ENCODE measurements around the gene BORCS6. TPM values are rescaled to one million over a fixed set of nuclear protein-coding genes. Genes with fewer than 3 reads are reported as not detected.

Gene BORCS6
- total RNA-seq, 4 donors from 2014 or later = 8.8 to 16.5 (median 13.4) TPM

DNA sequence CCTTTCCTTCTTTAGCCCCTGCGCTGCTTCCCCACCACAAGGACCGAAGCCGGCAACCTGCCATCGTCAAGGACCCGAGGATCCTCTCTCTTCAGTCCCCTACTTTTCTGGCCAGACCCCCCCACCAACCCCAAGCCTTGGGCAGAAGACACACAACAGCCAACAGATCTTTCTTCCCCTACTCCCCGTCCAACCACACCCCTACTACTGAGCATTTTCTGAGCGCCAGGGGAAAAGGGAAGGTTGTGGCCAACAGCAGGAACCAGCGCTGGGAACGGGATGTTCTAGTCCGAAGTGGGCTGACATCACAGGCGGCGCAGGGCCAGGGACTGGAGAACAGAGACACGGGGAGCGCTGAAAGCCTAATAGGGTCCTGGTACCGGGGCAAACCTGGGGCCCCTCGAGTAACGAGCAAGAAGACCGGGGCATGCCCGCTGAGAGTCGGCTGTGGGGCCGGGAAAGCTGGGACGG lies 38.3 kb downstream of the BORCS6 start:
- intact Hi-C loops (cut with DNase I) = no loop called here
- Histone ChIP-seq H3K36me3 (peaks cover 39 to 52% (median 47%) of the 10 kb centered on the region in 3 donors), H3K27ac (peak overlapping the region; percentile 99 to 100 (median 100)), H3K4me3 (peak overlapping the region; percentile 81 to 94 (median 82)), H3K27me3 (no peaks in the 10 kb centered on the region), H3K9me3 (no peaks in the 10 kb centered on the region), H3K4me1 (peaks cover 28 to 81% (median 31%) of the 10 kb centered on the region in 3 donors)
- 2 to 4% methylated on average over 10 to 13 of the region's 22 CpGs for WGBS, 2 donors
- DNase-seq = no peak
- TF ChIP-seq POLR2A (IDR thresholded peaks at IDR 0.05) = peak in 1 of 4 donors; percentile 58
- TF ChIP-seq, protein P1, sequence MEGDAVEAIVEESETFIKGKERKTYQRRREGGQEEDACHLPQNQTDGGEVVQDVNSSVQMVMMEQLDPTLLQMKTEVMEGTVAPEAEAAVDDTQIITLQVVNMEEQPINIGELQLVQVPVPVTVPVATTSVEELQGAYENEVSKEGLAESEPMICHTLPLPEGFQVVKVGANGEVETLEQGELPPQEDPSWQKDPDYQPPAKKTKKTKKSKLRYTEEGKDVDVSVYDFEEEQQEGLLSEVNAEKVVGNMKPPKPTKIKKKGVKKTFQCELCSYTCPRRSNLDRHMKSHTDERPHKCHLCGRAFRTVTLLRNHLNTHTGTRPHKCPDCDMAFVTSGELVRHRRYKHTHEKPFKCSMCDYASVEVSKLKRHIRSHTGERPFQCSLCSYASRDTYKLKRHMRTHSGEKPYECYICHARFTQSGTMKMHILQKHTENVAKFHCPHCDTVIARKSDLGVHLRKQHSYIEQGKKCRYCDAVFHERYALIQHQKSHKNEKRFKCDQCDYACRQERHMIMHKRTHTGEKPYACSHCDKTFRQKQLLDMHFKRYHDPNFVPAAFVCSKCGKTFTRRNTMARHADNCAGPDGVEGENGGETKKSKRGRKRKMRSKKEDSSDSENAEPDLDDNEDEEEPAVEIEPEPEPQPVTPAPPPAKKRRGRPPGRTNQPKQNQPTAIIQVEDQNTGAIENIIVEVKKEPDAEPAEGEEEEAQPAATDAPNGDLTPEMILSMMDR (IDR thresholded peaks at IDR 0.05) = no peak

DNA sequence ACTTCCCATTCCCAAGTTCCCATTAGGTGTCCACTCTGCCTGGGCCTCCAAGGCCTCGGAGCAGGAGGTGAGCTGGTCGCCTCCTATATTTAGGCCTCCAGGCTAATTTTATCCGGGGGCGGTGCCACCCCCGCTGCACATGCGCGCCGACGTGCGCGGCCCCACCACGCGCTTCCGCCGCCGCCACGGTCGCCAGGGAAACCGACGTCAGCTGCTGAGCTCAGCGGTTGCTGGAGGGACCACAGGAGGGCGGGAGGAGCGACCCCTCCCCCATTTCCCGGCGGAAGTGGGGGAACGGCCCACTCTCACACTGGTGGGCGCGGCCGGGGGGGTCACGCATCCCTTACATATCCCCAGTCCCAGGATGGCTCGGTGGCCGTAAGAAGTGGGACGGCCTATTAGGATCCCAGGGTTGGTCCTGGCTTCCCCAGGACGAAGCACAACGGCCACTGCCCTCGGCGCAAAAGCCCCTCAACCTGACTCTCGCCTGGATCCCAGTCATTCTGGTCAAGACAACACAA lies 38.8 kb downstream of the BORCS6 start:
- peak; percentile 47 for DNase-seq
- peaks cover 28 to 86% (median 31%) of the 10 kb centered on the region in 3 donors for H3K4me1 ChIP-seq
- intact Hi-C loops (cut with DNase I) = no loop called here
- H3K27ac ChIP-seq = peak overlapping the region; percentile 99 to 100 (median 100)
- no peaks in the 10 kb centered on the region for H3K27me3 ChIP-seq
- H3K36me3 ChIP-seq = peaks cover 44 to 57% (median 52%) of the 10 kb centered on the region in 3 donors
- peak overlapping the region; percentile 81 to 94 (median 82) for H3K4me3 ChIP-seq
- 24% methylated on average over 3 of the region's 38 CpGs; no CpG with 5 or more reads in 1 of the 2 donors for WGBS, 2 donors
- H3K9me3 ChIP-seq = no peaks in the 10 kb centered on the region
- TF ChIP-seq, protein P1 (IDR thresholded peaks at IDR 0.05) = peak in 1 of 6 experiments; percentile 27
- TF ChIP-seq POLR2A (IDR thresholded peaks at IDR 0.05) = peak in 2 of 4 donors; percentile 27 to 70

DNA sequence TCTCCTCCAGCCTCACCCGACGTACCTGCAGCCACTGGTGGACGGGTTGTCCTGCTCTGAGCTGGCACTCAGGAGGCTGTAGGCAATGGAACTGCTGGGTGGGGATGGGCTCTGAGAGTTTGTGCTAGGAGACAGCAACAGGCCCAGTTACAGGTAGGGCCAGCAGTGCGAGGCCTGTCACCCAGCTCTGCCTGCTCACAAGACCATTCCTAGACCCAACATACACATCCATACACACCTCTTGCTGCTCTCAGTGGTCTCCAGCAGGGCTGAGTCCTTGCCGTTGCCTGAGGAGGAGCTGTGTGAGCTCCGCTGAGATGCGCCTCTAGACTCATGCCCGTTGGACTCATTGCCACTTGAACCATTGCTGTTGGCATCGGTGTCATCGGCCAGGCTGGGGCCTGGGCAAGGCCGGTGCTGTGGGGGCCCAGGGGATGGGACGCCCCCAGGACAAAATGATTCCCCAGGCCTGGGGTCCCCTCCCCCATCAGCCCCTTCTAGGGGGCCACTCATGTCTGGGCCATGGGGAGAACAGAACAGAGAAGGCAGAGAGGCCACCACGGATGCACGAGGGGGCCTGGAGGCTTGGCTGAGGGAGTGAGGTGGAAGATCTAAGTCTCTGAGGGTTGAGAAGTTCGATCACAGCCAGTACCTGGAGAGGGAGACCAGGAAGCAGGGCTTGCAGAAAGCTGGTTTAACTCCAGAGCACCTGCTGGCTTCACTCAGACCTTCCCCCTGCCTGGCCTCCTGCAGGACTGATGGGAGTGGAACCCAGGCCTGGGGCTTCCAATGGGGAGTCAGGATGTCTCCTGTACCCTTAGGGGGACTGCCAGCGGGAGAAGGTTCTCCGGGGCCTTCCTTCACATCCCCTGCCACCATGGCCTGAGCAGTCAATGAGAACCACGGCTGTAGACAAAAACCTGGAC lies 39.5 kb downstream of the BORCS6 start:
- H3K4me1 ChIP-seq = peaks cover 28 to 93% (median 31%) of the 10 kb centered on the region in 3 donors
- no peak for TF ChIP-seq POLR2A (IDR thresholded peaks at IDR 0.05)
- TF ChIP-seq, protein P1 (IDR thresholded peaks at IDR 0.05) = no peak
- 70 to 86% methylated on average over 6 to 7 of the region's 18 CpGs for WGBS, 2 donors
- peak overlapping the region; percentile 81 to 94 (median 82) for H3K4me3 ChIP-seq
- no peaks in the 10 kb centered on the region for H3K27me3 ChIP-seq
- no peak for DNase-seq
- no peaks in the 10 kb centered on the region for H3K9me3 ChIP-seq
- peak overlapping the region; percentile 99 to 100 (median 100) for H3K27ac ChIP-seq
- intact Hi-C loops (cut with DNase I) = no loop called here
- H3K36me3 ChIP-seq = peaks cover 52 to 65% (median 59%) of the 10 kb centered on the region in 3 donors

DNA sequence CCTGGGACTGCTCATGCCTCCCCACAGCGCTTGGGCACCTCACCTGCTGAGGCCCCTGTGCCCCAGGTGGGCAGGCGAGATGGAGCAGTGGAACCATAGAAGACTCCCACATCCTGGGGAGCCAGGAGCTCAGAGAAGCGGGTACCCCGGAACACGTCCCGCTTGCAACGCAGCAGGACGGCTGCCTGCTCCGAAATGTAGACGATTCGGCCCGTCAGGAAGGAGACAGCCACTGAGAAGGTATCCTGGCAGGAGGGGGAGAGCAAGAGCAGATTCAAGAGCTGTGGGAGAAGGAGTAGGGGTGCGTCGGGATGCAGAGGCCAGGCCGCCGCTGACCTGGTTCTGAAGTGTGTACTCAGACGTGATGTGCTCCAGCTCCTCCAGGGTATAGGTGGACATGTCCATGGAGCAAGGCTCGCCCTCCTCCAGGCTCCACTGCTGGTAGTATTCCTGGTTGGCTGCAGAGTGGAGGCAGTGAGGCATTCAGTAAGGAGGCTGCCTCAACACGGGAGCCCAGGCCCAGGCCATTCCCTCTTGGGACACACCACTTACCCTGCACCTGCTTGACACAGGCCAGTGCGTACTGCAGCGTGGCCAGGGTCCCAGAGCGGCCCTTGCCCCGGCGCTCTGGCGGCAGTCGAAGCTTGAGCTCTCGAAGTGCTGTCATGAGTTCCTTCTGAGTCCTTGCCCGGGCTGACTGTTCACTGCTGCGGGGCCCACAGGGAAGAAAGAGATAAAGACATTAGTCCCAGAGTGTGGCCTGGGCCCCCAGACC lies 40.4 kb downstream of the BORCS6 start:
- Histone ChIP-seq H3K9me3 (no peaks in the 10 kb centered on the region), H3K27me3 (no peaks in the 10 kb centered on the region), H3K27ac (peak overlapping the region; percentile 99 to 100 (median 100)), H3K4me3 (peak overlapping the region in 2 of 4 donors; percentile 81 to 83), H3K36me3 (peaks cover 60 to 73% (median 66%) of the 10 kb centered on the region in 3 donors), H3K4me1 (peaks cover 26 to 89% (median 31%) of the 10 kb centered on the region in 3 donors)
- intact Hi-C loops (cut with DNase I) = no loop called here
- WGBS, 2 donors = 78 to 90% methylated on average over 8 to 19 of the region's 29 CpGs
- DNase-seq = no peak
- no peak for TF ChIP-seq POLR2A (IDR thresholded peaks at IDR 0.05)
- TF ChIP-seq, protein P1 (IDR thresholded peaks at IDR 0.05) = no peak

All from esophagus squamous epithelium (tissue), 5 donors.